ENCODE results near the gene TMEM131L.

GRCh38 chr4:153511104-153511503 lies 44.9 kb downstream of the TMEM131L start:
- TF ChIP-seq EP300 (IDR thresholded peaks at IDR 0.05; ENCODE audit: borderline replicate concordance) (no peak), NFIC (IDR thresholded peaks at IDR 0.05) (no peak), REST (IDR thresholded peaks at IDR 0.05; ENCODE audit: low read depth) (no peak), USF1 (IDR thresholded peaks at IDR 0.05) (no peak), TCF12 (IDR thresholded peaks at IDR 0.05; ENCODE audit: low read depth) (no peak), MAX (IDR thresholded peaks at IDR 0.05) (no peak), FOXM1 (IDR thresholded peaks at IDR 0.05; ENCODE audit: borderline replicate concordance, low read depth) (no peak)

Data from Ishikawa (cell line).